OCI-LY1 (cell line): Measurements from ENCODE around the gene RIPOR2.

ENCODE experiments used
- EZH2 ChIP-seq: fragments of 200-600 bp; sonication (generic), shearing (Covaris generic); IDR thresholded peaks from 2 replicates; pipeline ENCODE4 v1.8.0; 2017; ENCODE audit warnings: borderline replicate concordance, mixed run types, mild to moderate bottlenecking, antibody characterized with exemption, low read length, moderate library complexity, mixed read lengths
- TF ChIP-seq, protein P1 (sequence below): fragments of 200-600 bp; sonication (generic), shearing (Covaris generic); IDR thresholded peaks from 2 replicates; pipeline ENCODE4 v1.5.1; 2017; ENCODE audit warnings: mild to moderate bottlenecking, antibody characterized with exemption, low read length, moderate library complexity, mixed read lengths

GRCh38 chr6:24822696-24823095 is 113.1 kb downstream of the RIPOR2 start:
- no peak for TF ChIP-seq EZH2
- TF ChIP-seq, protein P1, sequence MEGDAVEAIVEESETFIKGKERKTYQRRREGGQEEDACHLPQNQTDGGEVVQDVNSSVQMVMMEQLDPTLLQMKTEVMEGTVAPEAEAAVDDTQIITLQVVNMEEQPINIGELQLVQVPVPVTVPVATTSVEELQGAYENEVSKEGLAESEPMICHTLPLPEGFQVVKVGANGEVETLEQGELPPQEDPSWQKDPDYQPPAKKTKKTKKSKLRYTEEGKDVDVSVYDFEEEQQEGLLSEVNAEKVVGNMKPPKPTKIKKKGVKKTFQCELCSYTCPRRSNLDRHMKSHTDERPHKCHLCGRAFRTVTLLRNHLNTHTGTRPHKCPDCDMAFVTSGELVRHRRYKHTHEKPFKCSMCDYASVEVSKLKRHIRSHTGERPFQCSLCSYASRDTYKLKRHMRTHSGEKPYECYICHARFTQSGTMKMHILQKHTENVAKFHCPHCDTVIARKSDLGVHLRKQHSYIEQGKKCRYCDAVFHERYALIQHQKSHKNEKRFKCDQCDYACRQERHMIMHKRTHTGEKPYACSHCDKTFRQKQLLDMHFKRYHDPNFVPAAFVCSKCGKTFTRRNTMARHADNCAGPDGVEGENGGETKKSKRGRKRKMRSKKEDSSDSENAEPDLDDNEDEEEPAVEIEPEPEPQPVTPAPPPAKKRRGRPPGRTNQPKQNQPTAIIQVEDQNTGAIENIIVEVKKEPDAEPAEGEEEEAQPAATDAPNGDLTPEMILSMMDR: no peak
